Right ventricle myocardium superior (tissue), 1 donor: ENCODE measurements around the gene UCHL3. TPM values are rescaled to one million over a fixed set of nuclear protein-coding genes. Genes with fewer than 3 reads are reported as not detected.

Experiments used
- ATAC-seq: fragments of 200-7000 bp; cut with Tn5 transposase; one replicate; pipeline ENCODE4 v1.9.1; 2020; ENCODE audit warnings: mild to moderate bottlenecking; ENCODE audit not compliant: poor library complexity
- DNase-seq: peaks from one replicate; pipeline ENCODE4 v3.0.0-alpha.2; 2020
- intact Hi-C: fragments of 100-400 bp; cut with DNase I; formaldehyde crosslinking; loops from one replicate; pipeline ENCODE4 v1.11.2; 2022
- long read RNA-seq: library from polyadenylated mRNA; unstranded; transcript quantifications from one replicate; pipeline ENCODE4 v2.0.0, GENCODE V29; 2021
- total RNA-seq: library from RNA; stranded (reverse); fragmentation: NEBNext Ultra II Directional; extraction: Animal tissue kit (Norgen Biotek cat#: 25700); gene quantifications from one replicate; pipeline ENCODE4 v1.2.1, GENCODE V29; 2021
- donor health status: DM: no; HTN: yes; CAD: no; lungs with severe emphysema.

The UCHL3 gene
- total RNA-seq, result 19.5 TPM
- long read RNA-seq, partial matches to known transcripts, result 1 of 1 reads
- long read RNA-seq, other reads (novel, unspliced or antisense), result 0 of 1 reads

DNA sequence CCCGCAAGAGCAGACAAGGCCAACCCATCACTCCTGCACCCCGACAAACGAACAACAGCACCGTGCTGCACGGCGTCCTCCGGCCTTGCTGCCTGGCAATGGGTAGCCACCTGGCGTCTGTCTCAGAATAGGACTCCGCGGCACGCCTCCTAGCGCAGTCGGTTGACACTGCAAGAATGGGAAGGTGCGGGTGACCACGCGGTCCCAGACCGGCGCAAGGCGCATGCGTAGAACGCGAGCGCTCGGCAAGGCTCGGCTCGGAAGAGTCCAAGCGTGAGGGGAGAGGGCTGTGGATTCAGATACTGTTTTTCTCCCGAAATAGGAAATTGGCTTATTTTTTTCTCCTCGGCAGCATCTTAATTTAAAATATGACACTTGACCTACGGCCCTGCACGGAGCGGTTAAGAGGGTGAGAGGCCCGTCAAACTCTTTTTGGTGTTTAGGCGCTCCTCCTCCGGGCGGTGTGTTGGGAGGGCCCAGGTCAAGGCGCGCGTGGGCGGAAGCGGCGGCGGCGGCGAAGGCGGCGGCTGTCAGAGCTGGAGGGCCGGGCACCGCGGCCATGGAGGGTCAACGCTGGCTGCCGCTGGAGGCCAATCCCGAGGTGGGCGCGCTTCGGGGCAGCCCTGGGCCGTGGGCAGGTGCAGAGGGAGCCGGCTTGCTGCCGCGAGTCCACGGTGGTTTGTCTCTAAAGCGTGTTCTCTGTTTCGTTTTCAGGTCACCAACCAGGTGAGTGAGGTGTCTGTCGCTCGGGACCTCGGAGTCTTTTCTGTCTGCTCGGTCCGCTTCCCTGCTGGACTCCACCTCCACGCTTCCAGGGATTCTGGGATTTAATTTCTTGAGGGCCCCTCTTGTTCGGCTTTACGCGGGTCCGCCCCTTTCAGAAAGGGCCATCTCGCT lies at the start of gene UCHL3:
Gene UCHL3, plus strand, starts transcription at position 530 of the 897 bp plus-strand sequence. Its CDS starts 30 bp downstream, at position 560.
- peak; percentile 98 for DNase-seq
- peak; percentile 98 for ATAC-seq
- intact Hi-C loops, result no loop called here

DNA sequence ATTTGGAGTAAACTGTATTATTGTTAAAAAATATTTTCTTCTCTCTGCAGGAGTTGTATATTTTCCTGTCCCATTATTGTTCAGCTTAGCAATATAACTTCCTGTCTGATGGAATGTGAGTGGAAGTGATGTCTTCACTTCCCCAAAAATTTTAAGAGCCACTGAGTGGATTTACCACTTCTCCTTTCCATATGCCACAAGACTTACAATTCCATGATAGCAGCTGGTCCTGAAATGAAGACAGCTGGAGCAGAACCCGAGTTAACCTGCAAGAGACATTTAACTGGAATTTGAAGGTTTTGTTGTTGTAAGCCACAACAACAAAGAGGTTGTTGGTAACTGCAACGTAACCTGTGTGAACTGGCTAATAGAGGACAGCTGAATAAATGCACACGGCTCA lies 44.3 kb upstream of the UCHL3 start:
- ATAC-seq, result peak; percentile 59
- intact Hi-C loops, result no loop called here
- DNase-seq, result no peak

DNA sequence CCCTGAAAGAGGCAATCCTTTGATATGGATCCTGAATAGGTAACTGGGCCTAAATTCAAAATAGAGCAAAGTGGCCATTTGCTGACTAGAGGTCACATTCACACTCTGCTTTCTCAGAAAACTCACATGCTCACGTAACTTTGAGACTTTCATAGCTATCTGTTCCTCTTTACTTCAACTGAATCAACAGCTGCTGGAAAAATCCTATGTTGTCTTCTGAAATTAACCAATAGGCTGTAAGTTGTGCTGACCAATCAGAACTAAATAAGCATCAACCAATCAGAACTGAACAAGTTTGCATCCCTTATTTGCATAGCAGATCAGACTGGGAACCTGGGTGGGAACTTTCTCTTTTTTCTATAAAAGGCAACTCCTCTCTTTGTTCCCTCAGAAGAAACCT lies 43.6 kb upstream of the UCHL3 start:
- DNase-seq (no peak), ATAC-seq (no peak)
- intact Hi-C loops, result no loop called here

DNA sequence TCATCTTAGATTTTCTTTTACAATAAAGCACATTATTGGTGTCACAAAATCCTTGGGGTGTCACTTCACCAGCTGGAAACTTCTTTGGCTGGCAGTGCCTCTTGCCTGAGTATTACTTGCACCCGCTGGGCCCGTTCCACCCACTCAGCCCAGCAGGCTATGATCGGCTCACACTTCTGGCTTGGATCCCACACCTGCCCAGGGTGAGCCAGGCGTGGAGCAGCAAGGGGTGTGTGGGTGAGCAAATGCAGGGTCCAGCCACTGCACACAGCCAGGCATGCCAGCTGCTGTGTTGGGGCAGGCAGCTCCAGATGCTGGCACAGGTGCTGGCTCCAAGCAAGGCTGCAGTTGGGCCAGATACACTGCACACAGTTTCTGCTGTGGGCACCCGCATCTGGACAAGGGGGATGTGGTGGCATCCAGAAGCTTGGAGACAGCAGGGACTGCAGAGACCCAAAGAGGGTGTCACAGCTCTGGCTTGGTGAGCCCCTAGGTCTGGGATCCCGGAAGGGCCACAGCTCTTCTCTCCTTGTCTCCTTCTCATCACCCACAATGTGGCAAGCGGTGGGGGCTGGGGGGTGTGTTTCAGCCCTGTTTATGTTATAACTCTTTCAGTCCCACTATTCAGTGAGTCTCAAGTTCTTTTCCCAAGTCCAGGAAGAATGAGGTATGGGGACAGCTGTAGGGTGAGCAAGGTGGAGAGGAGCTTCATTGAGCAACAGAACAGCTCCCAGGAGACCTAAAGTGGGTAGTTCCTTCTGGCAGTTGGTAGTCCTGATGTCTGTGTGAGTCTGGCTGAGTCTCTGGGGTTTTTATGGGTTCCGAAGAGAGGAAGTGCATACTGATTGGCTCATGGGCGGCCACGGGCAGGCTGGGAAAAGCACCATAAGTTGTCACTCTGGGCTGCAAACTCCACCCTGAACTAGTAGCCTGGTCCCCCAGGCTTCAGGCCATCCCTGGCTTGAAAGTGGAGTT lies 42.3 kb upstream of the UCHL3 start:
- DNase-seq (no peak), ATAC-seq (no peak)
- intact Hi-C loops, result no loop called here

DNA sequence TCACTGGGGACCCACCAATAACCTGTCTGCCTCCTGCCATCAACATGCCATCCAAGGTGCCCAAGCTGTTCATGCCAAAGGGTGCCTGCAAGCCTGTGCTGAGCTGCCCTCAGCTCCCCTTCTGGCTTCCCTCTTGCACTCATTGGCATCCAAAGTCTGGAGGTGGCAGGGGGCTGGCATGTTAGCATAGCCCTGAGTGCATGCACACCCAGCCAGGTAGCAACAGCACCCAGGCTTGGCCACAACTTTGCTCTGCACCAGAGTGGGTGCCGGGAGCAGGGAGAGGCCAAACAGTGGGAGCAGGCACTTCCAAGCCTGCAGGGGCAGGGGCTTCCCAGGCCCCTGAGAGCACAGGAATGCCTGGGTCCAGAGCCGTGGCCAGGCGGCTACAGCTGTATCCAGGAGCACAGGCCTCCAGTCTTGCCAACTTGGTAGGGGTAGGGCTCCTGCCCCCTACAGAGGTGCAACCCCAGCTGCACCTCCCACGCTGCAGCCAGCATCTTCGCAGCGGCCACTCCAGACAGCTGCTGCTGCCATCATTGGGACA lies 41.5 kb upstream of the UCHL3 start:
- ATAC-seq (no peak), DNase-seq (no peak)
- intact Hi-C loops, result no loop called here

DNA sequence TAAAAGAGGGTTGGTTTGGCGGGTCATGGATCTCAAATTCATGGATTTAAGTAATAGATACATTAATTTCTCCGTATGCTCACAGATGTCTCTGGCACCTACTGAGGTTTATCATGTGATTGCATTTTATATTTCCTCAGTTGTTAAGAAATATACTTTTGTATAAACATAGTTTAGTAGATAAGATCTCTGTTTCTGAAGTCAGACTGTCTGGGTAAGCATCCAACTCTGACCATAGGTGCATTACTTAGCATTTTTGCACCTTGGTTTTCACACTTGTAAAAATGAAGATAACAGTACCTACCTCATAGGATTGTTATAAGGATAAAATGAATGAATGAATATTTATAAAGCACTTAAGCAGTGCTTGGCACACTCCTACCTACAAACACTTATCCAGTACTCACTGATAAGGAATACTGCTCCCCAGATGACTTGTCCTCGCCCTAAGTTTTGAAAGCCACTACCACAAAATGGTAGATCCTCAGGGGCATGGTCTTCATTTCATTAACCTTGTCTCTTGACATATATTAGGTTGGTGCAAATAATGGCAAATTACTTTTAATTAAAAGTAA lies 38.5 kb upstream of the UCHL3 start:
- intact Hi-C loops, result no loop called here
- ATAC-seq (no peak), DNase-seq (no peak)

DNA sequence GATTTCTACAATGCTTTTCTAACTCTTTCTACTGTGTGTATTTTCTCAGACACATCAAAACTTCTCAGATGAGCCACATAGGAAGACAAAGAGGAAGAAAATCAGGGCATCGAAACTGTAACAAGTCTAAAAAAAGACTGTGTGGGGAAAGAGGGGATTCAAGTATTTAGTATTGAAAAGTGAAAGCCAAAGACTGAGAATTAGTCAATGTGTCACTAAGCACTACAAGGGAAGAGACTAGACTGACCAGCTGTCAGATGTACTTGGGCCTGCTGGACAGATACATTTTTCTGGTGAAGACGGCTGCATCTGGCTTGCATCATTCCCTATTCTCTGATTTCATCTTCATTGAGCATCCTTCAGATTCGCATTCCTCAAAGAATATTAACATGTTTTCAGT lies 37.3 kb upstream of the UCHL3 start:
- intact Hi-C loops, result no loop called here
- ATAC-seq, result no peak

DNA sequence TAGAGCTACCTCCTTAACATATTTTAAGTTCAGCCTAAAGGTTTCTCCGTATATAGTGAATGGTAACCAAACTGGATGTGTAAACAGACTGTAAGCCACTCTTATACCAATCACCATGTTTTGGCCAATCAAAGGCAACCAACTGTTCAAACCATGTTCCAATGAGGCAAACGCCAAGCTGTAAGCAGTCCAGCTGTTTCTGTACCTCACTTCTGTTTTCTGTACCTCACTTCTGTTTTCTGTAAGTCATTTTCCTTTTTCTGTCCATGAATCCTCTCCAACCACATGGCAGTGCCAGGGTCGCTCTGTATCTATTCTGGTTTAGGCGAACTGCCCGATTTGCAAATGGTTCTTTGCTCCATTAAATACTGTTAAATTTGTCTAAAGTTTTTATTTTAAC lies 36.3 kb upstream of the UCHL3 start:
- ATAC-seq, result no peak
- intact Hi-C loops, result no loop called here

More for the DNA sequence above, 37.3 kb upstream of the UCHL3 start:
- no peak for DNase-seq

DNA sequence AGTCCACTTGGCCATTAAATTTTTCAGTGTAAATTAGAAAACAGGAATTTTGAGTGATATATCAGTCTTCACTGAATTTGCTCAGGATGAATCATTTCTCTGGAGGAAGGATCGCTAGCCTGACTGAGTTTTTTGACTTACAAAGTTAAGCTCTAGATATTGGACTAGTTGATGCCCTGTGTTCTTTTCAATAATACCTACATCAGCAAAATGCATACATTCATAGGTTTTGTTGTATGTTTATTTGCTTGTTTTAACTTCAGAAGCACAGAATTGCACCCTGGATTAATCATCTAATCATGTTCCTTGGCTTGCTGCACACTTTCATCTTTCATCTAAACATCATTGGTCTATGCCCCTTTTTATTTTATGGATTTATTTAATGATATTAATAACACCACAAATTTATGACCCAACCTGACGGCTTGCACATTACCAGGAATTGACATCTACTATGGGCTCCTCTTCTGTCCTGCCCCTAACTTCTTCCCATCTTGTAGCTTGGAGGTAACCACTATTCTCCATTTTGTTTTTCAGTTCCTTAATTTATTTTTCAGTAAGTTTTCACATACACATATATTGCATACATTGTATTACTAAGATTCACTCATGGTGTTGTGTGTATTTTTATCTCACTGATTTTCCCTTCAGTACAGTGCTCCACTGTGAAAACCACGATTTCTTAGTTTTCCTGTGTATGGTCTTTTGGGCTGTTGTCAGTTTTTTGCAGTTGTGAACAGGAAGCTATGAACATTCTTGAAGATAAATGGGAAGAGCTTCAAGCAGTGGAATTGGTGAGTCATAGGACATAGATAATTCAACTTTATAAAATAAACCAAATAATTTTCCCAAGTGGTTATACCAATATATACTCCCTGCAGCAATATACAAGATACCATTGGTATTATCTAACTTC lies 35.3 kb upstream of the UCHL3 start:
- ATAC-seq, result no peak
- DNase-seq, result no peak
- intact Hi-C loops, result no loop called here

More for the DNA sequence above, 36.3 kb upstream of the UCHL3 start:
- no peak for DNase-seq

DNA sequence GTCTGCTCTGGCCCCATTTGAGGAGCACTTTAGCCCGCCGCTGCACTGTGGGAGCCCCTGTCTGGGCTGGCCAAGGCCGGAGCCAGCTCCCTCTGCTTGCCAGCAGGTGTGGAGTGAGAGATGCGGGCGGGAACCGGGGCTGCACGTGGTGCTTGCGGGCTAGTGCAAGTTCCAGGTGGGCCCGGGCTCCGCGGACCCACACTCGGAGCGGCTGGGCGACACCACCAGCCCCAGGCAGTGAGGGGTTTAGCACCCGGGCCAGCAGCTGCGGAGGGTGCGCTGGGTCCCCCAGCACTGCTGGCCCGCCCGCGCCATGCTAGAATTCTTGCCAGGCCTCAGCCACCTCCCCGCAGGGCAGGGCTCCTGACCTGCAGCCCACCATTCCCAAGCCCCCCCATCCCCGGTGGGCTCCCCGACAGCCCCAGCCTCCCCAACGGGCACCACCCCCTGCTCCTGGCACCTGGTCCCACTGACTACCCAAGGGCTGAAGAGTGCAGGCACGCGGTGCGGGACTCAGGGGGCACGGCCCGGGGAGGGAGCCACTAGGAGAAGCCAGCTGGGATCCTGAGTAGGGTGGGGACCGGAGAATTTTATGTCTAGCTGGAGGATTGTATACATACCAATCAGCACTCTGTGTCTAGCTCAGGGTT lies 31.0 kb upstream of the UCHL3 start:
- DNase-seq, result no peak
- intact Hi-C loops, result no loop called here
- ATAC-seq, result no peak

DNA sequence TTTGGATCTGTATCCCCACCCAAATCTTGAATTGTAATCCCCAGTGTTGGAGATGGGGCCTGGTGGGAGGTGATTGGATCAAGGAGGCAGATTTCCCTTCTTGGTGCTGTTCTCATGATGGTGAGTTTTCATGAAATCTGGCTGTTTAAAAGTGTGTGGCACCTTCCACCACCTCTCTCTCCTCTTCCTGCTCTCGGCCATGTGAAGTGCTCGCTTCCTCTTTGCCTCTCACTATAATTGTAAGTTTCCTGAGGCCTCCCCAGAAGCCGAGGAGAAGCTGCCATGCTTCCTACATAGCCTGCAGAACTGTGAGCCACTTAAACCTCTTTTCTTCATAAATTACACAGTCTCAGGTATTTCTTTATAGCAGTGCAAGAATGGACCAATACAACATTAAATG lies 27.6 kb upstream of the UCHL3 start:
- no peak for ATAC-seq
- intact Hi-C loops, result no loop called here
- no peak for DNase-seq

DNA sequence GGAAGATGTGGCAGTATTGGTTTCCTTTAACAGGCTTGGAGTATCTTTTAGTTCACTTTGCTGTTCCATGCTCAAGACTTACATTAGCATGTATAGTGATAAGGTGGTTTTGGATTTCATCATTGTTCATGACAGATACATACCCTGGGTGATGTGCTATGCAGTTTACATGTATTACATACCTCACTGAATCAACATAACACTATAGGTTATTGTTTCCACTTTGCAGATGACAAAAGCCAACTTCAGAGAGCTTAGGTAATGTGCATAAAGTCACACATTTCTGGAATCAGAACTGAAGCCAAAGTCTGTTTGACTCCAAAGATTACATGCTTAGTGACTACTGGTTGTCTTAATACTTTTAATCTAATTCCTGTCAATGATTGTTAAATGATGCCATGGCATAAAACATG lies 19.0 kb upstream of the UCHL3 start:
- ATAC-seq, result peak; percentile 25
- DNase-seq, result no peak
- intact Hi-C loops, result no loop called here

DNA sequence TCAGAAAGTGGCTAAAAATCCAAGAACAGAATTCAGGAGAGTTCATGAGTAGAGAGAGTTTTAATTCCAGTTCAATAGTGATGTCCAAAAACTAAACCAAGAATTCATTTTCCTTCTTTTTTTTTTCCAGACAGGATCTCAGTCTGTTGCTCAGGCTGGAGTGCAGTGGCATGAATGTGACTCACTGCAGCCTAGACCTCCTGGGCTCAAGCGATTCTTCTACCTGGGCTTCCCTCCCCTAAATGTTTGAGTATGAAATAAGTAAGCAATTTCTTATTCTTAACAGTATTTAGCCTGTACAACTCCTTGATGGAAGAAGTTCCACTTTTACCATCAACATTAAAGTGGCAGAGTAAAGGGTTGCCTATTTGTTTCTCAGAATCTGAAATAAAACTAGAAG lies 15.7 kb upstream of the UCHL3 start:
- intact Hi-C loops, result no loop called here
- ATAC-seq (no peak), DNase-seq (no peak)

DNA sequence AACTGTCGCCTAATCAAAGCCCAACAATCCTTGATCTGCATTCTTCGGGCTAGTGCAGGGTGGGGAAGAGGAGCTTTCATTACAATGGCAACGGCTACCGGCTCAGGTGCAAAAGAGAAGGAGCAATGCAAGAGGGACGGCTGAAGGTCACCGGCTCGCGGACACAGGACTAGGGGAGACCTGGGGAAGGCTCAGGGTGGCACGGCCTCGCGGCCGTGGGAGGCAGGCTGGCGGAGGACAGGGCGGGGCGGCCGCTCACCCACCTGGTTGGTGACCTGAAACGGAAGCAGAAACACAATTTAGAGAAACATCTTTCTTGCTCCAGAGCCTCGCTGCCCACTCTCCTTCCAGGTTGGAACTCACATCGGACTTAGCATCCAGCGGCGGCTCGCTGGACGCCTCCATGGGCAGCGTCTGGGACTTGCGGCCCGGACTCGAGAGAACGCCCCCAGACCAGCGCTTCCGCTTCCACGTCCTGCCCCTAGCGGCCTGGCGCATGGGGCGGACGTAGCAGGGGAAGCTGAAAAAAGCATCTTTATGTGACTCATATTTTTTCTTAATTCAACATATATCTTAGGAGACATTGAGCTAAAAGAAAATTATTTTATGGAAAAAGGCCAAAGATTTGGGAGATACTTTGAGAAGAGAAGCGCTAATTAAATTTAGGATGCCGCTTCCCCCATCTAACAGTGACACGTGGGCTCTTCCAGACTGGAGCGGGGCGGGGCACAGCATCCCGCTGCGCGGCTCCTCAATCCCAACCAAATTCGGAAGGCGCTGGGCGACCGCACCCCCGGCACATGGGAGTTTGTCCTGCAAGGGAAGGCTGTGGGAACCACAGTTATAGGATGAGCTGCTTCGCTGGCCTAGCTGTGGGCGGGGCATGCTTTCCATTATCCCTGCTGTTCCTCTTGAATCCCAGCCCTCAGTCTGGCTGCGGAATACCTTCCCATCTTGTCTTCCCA lies 11.9 kb upstream of the UCHL3 start, which contains the start of gene COMMD6:
Gene COMMD6, minus strand, starts transcription at position 441 of the 965 bp plus-strand sequence. Its CDS starts 36 bp downstream, at position 405.
- intact Hi-C loops, result loop anchor here (5.0 kb wide), 1 partner anchor 55 kb away; the partner anchor contains the start of gene TBC1D4

DNA sequence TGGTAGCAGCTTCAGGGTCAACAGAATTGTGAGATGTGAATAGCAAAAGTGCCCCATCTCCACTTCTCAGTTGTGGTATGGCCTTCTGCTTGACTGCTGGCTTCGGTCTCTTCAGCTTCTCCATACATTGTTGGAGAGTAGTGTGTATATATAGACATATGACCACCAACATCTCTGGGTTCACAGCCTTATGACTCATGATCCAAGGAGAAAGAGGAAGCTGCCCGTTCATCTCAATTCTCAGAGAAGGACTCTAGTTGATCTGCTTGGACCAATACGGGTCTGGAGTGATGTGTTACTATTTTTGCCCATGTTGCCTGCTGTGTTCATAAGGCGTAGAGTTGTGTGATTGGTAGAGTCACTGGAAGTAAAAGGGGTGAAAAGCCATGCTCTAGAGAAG lies 8.3 kb upstream of the UCHL3 start:
- no peak for ATAC-seq
- DNase-seq, result no peak
- intact Hi-C loops, result no loop called here

More for the DNA sequence above, 11.9 kb upstream of the UCHL3 start, which contains the start of gene COMMD6:
- peak; percentile 87 for DNase-seq
- peak; percentile 98 for ATAC-seq

DNA sequence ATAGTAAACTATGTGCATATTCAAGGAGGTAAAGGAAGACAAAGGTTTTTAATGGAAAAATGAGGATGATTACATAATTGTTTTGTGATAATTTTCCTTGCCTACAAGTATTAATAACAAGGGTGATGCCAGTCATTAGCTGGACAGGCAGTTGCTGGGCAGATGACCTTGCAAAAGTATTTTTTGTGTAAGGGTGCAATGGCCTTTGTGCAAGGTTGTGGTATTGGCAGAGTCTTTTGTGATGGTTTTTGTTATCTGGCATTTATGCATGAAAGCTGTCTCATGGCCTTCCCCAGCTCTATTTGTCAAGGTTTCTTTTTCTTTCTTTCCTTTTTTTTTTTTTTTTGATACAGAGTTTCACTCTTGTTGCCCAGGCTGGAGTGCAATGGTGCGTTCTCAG lies 7.6 kb upstream of the UCHL3 start:
- ATAC-seq (no peak), DNase-seq (no peak)
- intact Hi-C loops, result no loop called here
